HepG2 (cell line): ENCODE data around the gene EPO. TPM values are rescaled to one million over a fixed set of nuclear protein-coding genes. Genes with fewer than 3 reads are reported as not detected.
"Not testable (repeated sequence)": the region's sequence is repeated elsewhere in the genome, so short reads cannot be mapped to it uniquely, and the experiment has no call there.

Experiments
- ATAC-seq: fragments of 200-7000 bp; cut with Tn5 transposase; 3 replicates; pipeline ENCODE4 v1.9.1; 2020; ENCODE audit warnings: mild to moderate bottlenecking, moderate library complexity
- BruUV-seq: library from RNA; stranded (reverse); fragments of 400-500 nt; replicated peaks from 2 replicates; lab custom pipeline; 2021; lab: Mats Ljungman, UMichigan
- CTCF ChIA-PET: fragments of 300-600 bp; formaldehyde crosslinking; extraction: SDS; loops from one replicate; lab custom pipeline; 2021; ENCODE audit warnings: low total read pairs, inconsistent platforms, low intra/inter-chr PET ratio; lab: Yijun Ruan, JAX
- POLR2A ChIA-PET: fragments of 350-600 bp; sonication (Branson Sonifier 250); formaldehyde crosslinking; loops from one replicate; lab custom pipeline; 2020; ENCODE audit warnings: antibody characterized with exemption, inconsistent platforms; lab: Yijun Ruan, JAX
- DNase-seq: peaks from one replicate; pipeline ENCODE4 v3.0.0-alpha.2; 2015; ENCODE audit warnings: low spot score
- FAIRE-seq: peaks from 3 replicates; lab custom pipeline; 2011; peaks lifted over from hg19 to GRCh38; lab: Jason Lieb, UNC
- H2AFZ ChIP-seq: one replicate; pipeline ENCODE4 v1.6.1; 2011; ENCODE audit warnings: low read length, inconsistent platforms
- H3K27ac ChIP-seq: fragments of 300-600 bp; 3 replicates; pipeline ENCODE4 v1.8.0; 2011; ENCODE audit warnings: mixed run types, mild to moderate bottlenecking, mixed read lengths, low read length, inconsistent platforms; ENCODE audit not compliant: insufficient read depth; ENCODE audit errors: extremely low read length
- H3K27me3 ChIP-seq, 2 experiments: fragments of 200-600 bp in 1 of 2; 2 replicates in 1 of 2; 3 replicates in 1 of 2; pipeline versions ENCODE4 v1.6.0 to v1.8.0; 2011; ENCODE audit warnings: low read length in 2 of 2, mild to moderate bottlenecking in 2 of 2, moderate library complexity in 2 of 2, inconsistent platforms in 1 of 2; ENCODE audit not compliant: insufficient read depth in 2 of 2, control insufficient read depth in 1 of 2
- H3K36me3 ChIP-seq, 2 experiments: fragments of 200-600 bp in 1 of 2; replicated peaks in 1 of 2; 2 replicates in 1 of 2; 3 replicates in 1 of 2; pipeline versions ENCODE4 v1.5.1 to v1.8.0; 2011; ENCODE audit warnings: low read length in 2 of 2, inconsistent platforms in 1 of 2; ENCODE audit not compliant: insufficient read depth in 2 of 2, control insufficient read depth in 1 of 2
- H3K4me1 ChIP-seq: 2 replicates; pipeline ENCODE4 v1.5.1; 2012; ENCODE audit warnings: low read length, inconsistent platforms; ENCODE audit not compliant: insufficient read depth
- H3K4me2 ChIP-seq: 2 replicates; pipeline ENCODE4 v1.6.0; 2011; ENCODE audit warnings: low read depth, low read length, inconsistent platforms
- H3K4me3 ChIP-seq, 3 experiments: fragments of 200-600 bp in 1 of 3; sonication (generic), shearing (Covaris generic) in 1 of 3; replicated peaks in 1 of 3; 2 replicates each; pipeline ENCODE4 v1.5.1; 2011 to 2016; ENCODE audit warnings: low read length in 3 of 3, inconsistent platforms in 2 of 3, low read depth in 2 of 3, mild to moderate bottlenecking in 2 of 3, control low read depth in 1 of 3, mixed read lengths in 1 of 3; ENCODE audit not compliant: insufficient read depth in 1 of 3
- H3K79me2 ChIP-seq: one replicate; pipeline ENCODE4 v1.6.1; 2011; ENCODE audit warnings: low read length, inconsistent platforms; ENCODE audit not compliant: insufficient read depth
- H3K9ac ChIP-seq: 2 replicates; pipeline ENCODE4 v1.6.0; 2011; ENCODE audit warnings: mild to moderate bottlenecking, low read depth, low read length, inconsistent platforms; ENCODE audit not compliant: insufficient read depth
- H3K9me3 ChIP-seq: 2 replicates; pipeline ENCODE4 v1.5.1; 2012; ENCODE audit warnings: mild to moderate bottlenecking, low read length
- H4K20me1 ChIP-seq: 2 replicates; pipeline ENCODE4 v1.6.0; 2011; ENCODE audit warnings: inconsistent platforms, mild to moderate bottlenecking, low read length, moderate library complexity; ENCODE audit not compliant: insufficient read depth
- ELF1 ChIP-seq: sonication (generic); formaldehyde crosslinking; IDR thresholded peaks from 2 replicates; pipeline ENCODE4 v1.4.0; 2020; ENCODE audit warnings: missing genetic modification reagents
- POLR2A ChIP-seq, 2 experiments: IDR thresholded peaks; 2 replicates each; pipeline ENCODE4 v1.6.1; 2011; ENCODE audit warnings: low read depth in 2 of 2, low read length in 2 of 2, mild to moderate bottlenecking in 1 of 2, moderate library complexity in 1 of 2; ENCODE audit not compliant: insufficient read depth in 1 of 2
- ZNF121 ChIP-seq: sonication (generic); formaldehyde crosslinking; IDR thresholded peaks from 2 replicates; pipeline ENCODE4 v1.5.0; 2020; ENCODE audit warnings: mild to moderate bottlenecking, missing genetic modification reagents
- ZNF263 ChIP-seq: sonication (generic); formaldehyde crosslinking; IDR thresholded peaks from 2 replicates; pipeline ENCODE4 v1.4.0; 2020; ENCODE audit warnings: missing genetic modification reagents
- ZNF543 ChIP-seq: sonication (generic); formaldehyde crosslinking; IDR thresholded peaks from 2 replicates; pipeline ENCODE4 v1.4.0; 2020; ENCODE audit warnings: mild to moderate bottlenecking, missing genetic modification reagents
- WGBS: methylation state at CpG from one replicate; pipeline ENCODE4 v1.1.6; 2017; ENCODE audit warnings: low lambda C conversion rate; 5-methylcytosine and 5-hydroxymethylcytosine counted together
- in situ Hi-C: cut with HindIII; loops from 2 replicates; pipeline ENCODE4 v1.10.0; 2017; ENCODE audit warnings: low pct_unique_long_range_greater_than_20kb; ENCODE audit not compliant: extremely low pct_ligation_motif_present
- intact Hi-C: fragments of 100-400 bp; cut with micrococcal nuclease; formaldehyde crosslinking; loops from one replicate; pipeline ENCODE4 v1.10.0; 2022; ENCODE audit not compliant: unreplicated experiment
- polyA plus RNA-seq, 8 experiments: library from polyadenylated mRNA; depleted of rRNA in 3 of 8; stranded (reverse) in 7 of 8; unstranded in 1 of 8; fragments of >200 nt; fragmentation: Illumina TruSeq in 4 of 8; extraction: Trizol in 4 of 8; gene quantifications; 2 replicates each; pipeline versions ENCODE4 v1.2.1 to v1.2.3, GENCODE V29; 2011 to 2016; ENCODE audit warnings: low read depth in 4 of 8, missing spikeins in 1 of 8, mixed read lengths in 1 of 8; ENCODE audit not compliant: insufficient read depth in 1 of 8
- total RNA-seq, 5 experiments: library from RNA; depleted of rRNA; stranded (reverse); fragments of >200 nt; fragmentation: Illumina TruSeq; extraction: Trizol; gene quantifications; 2 replicates each; pipeline ENCODE4 v1.2.3, GENCODE V29; 2016; ENCODE audit warnings: low read depth in 1 of 5
- TF ChIP-seq, protein P1 (sequence below): sonication (generic); formaldehyde crosslinking; IDR thresholded peaks from 2 replicates; pipeline ENCODE4 v1.5.0; 2020; ENCODE audit warnings: mild to moderate bottlenecking, missing genetic modification reagents, moderate library complexity

The EPO gene
- total and polyA plus RNA-seq, 2 of the 13 experiments (the other 11 are each of a cell fraction or from before 2014, with no cell fraction given), result 10.3 to 25.7 TPM

DNA sequence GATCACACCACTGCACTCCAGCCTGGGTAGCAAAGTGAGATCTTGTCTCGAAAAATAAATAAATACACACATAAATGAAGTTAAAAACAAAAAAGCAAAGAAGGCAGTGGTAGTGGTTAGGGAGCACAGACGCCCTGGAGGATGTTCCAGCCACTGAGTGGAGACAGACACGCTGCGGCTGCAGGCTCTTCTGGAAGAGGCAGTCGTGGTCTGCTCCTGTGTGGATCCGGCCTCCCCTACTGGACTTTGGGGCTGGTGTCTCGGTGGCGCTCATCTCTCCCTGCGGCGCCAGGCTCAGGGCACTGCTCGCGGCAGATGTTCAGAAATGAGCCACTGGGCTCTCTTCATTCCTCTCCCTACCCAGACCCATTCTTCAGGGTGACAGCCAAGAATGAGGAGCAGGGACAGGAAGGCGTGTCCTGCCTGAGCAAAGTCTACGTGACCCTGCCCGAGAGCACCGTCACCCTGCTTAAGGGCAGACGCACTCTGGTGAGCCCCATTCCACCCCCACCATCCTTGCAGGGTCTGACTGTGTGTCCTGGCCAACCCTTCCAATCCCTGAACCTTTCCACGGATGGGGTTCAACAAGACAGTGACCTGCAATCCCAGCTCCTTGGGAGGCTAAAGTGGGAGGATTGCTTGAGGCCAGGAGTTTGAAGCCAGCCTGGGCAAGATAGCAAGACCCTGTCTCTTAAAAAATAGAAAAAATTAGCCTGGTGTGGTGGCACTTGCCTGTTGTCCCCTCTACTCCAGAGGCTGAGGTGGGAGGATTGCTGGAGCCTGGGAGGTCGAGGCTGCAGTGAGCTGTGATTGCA is 39.3 kb downstream of the EPO start:
- no peak overlapping the region for H2AFZ ChIP-seq
- WGBS, result 19% methylated on average over 6 of the region's 19 CpGs
- ChIA-PET CTCF (no interaction called here), POLR2A (no interaction called here)
- H3K4me3 ChIP-seq, result no peak overlapping the region; a peak in 1 of 6 replicates
- intact Hi-C loops, result no loop called here
- H3K36me3 ChIP-seq, result no peaks in the 10 kb centered on the region
- BruUV-seq, result no TSS peak
- no peaks in the 10 kb centered on the region for H3K9me3 ChIP-seq
- FAIRE-seq (no peak), ATAC-seq (peak; percentile 79)
- peaks cover 0 to 11% of the 10 kb centered on the region in 2 experiments; a peak in 2 of 5 replicates for H3K27me3 ChIP-seq
- H3K27ac ChIP-seq, result no peak overlapping the region
- TF ChIP-seq ZNF121 (CRISPR knock-in tag) (peak; percentile 77), ELF1 (CRISPR knock-in tag) (no peak), ZNF263 (CRISPR knock-in tag) (peak; percentile 51), ZNF543 (CRISPR knock-in tag) (no peak), POLR2A (IDR thresholded peaks at IDR 0.05; ENCODE audit: insufficient read depth in 1 of 2, low read depth in 2 of 2, low read length in 2 of 2) (no peak)
- TF ChIP-seq, protein P1, sequence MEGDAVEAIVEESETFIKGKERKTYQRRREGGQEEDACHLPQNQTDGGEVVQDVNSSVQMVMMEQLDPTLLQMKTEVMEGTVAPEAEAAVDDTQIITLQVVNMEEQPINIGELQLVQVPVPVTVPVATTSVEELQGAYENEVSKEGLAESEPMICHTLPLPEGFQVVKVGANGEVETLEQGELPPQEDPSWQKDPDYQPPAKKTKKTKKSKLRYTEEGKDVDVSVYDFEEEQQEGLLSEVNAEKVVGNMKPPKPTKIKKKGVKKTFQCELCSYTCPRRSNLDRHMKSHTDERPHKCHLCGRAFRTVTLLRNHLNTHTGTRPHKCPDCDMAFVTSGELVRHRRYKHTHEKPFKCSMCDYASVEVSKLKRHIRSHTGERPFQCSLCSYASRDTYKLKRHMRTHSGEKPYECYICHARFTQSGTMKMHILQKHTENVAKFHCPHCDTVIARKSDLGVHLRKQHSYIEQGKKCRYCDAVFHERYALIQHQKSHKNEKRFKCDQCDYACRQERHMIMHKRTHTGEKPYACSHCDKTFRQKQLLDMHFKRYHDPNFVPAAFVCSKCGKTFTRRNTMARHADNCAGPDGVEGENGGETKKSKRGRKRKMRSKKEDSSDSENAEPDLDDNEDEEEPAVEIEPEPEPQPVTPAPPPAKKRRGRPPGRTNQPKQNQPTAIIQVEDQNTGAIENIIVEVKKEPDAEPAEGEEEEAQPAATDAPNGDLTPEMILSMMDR (CRISPR knock-in tag), result peak; percentile 46
- TF ChIP-seq, all 625 proteins: peak for 3
- no peaks in the 10 kb centered on the region for H3K79me2 ChIP-seq
- H3K4me2 ChIP-seq, result peak overlapping the region; percentile 36; the same call in 1 of the 2 replicates
- no peak overlapping the region for H3K9ac ChIP-seq
- H4K20me1 ChIP-seq, result no peaks in the 10 kb centered on the region
- DNase-seq, result no peak
- in situ Hi-C loops, result loop anchor here (25.0 kb wide), 1 partner anchor 303 kb away; no protein-coding TSS in a partner anchor
- H3K4me1 ChIP-seq, result peaks cover 10% of the 10 kb centered on the region

DNA sequence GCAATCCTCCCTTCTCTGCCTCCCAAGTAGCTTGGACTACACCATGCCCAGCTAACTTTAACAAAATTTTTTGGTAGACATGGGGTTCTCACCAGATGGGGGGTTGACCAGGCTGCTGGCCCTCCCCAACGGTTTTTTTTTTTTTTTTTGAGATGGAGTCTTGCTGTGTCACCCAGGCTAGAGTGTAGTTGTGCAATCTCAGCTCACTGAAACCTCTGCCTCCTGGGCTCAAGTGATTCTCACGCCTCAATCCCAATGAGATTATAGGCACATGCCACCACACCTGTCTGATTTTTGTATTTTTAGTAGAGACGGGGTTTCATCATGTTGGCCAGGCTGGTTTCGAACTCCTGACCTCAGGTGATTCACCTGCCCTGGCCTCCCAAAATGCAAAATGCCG is 42.6 kb downstream of the EPO start:
- POLR2A ChIA-PET, FAIRE-seq, H3K27ac ChIP-seq, H3K36me3 ChIP-seq, BruUV-seq, H3K9me3 ChIP-seq, H3K4me3 ChIP-seq, intact Hi-C loops, DNase-seq, CTCF ChIA-PET, H3K79me2 ChIP-seq, H2AFZ ChIP-seq, H3K4me2 ChIP-seq, H4K20me1 ChIP-seq, ATAC-seq, H3K9ac ChIP-seq: not testable (repeated sequence)
- Histone ChIP-seq H3K4me1 (peaks cover 19% of the 10 kb centered on the region), H3K27me3 (peaks cover 0 to 21% of the 10 kb centered on the region in 2 experiments; a peak in 2 of 5 replicates)
- 38% methylated on average over 5 of the region's 5 CpGs for WGBS
- in situ Hi-C loops, result loop anchor here (25.0 kb wide), 1 partner anchor 299 kb away; no protein-coding TSS in a partner anchor
